OCI-LY1 (cell line): ENCODE results near the gene MCF2L.

Experiments used
- H2AFZ ChIP-seq: fragments of 200-600 bp; sonication (generic), shearing (Covaris generic); 2 replicates; pipeline ENCODE4 v1.6.0; 2014; ENCODE audit warnings: antibody characterized with exemption, mild to moderate bottlenecking, low read length
- H3F3A ChIP-seq: fragments of 200-600 bp; sonication (generic), shearing (Covaris generic); 2 replicates; pipeline ENCODE4 v1.6.0; 2014; ENCODE audit warnings: mild to moderate bottlenecking, antibody characterized with exemption, low read length, moderate library complexity; ENCODE audit not compliant: insufficient read depth
- H3K27ac ChIP-seq: fragments of 200-600 bp; sonication (generic); 2 replicates; pipeline ENCODE4 v1.5.1; 2014; ENCODE audit warnings: low read length, mixed run types, mild to moderate bottlenecking, low read depth; ENCODE audit not compliant: poor library complexity, severe bottlenecking
- H3K27me3 ChIP-seq: fragments of 200-600 bp; sonication (generic); 2 replicates; pipeline ENCODE4 v1.6.0; 2014; ENCODE audit warnings: antibody characterized with exemption, mild to moderate bottlenecking, low read length, moderate library complexity; ENCODE audit not compliant: insufficient read depth
- H3K36me3 ChIP-seq: fragments of 200-600 bp; sonication (generic); 2 replicates; pipeline ENCODE4 v1.6.1; 2014; ENCODE audit warnings: mild to moderate bottlenecking, antibody characterized with exemption, low read length, moderate library complexity, mixed read lengths; ENCODE audit not compliant: insufficient read depth
- H3K4me1 ChIP-seq: fragments of 200-600 bp; sonication (generic); 2 replicates; pipeline ENCODE4 v1.5.1; 2014; ENCODE audit warnings: mild to moderate bottlenecking, low read length, moderate library complexity; ENCODE audit not compliant: insufficient read depth, severe bottlenecking
- H3K4me2 ChIP-seq: fragments of 200-600 bp; sonication (generic), shearing (Covaris generic); 2 replicates; pipeline ENCODE4 v1.6.1; 2014; ENCODE audit warnings: low read length
- H3K4me3 ChIP-seq: fragments of 200-600 bp; sonication (generic); 2 replicates; pipeline ENCODE4 v1.5.1; 2014; ENCODE audit warnings: low read length, low read depth, mild to moderate bottlenecking, mixed read lengths; ENCODE audit not compliant: poor library complexity, severe bottlenecking
- H3K79me2 ChIP-seq: fragments of 200-600 bp; shearing (Covaris generic); 2 replicates; pipeline ENCODE4 v1.6.1; 2016; ENCODE audit warnings: mixed run types, low read length, mixed read lengths; ENCODE audit not compliant: insufficient read depth
- H3K9ac ChIP-seq: fragments of 200-600 bp; sonication (generic), shearing (Covaris generic); 2 replicates; pipeline ENCODE4 v1.6.1; 2014; ENCODE audit warnings: mild to moderate bottlenecking, low read length, mixed read lengths
- H3K9me2 ChIP-seq: fragments of 200-600 bp; sonication (generic), shearing (Covaris generic); 2 replicates; pipeline ENCODE4 v1.6.1; 2014; ENCODE audit warnings: low read depth, mild to moderate bottlenecking, low read length, mixed read lengths
- H3K9me3 ChIP-seq: fragments of 200-600 bp; shearing (Covaris generic); 2 replicates; pipeline ENCODE4 v1.6.1; 2014; ENCODE audit warnings: low read length, mixed read lengths
- H4K20me1 ChIP-seq: fragments of 200-600 bp; sonication (generic), shearing (Covaris generic); 2 replicates; pipeline ENCODE4 v1.6.0; 2016; ENCODE audit warnings: mild to moderate bottlenecking, low read length; ENCODE audit not compliant: insufficient read depth
- EZH2 ChIP-seq: fragments of 200-600 bp; sonication (generic), shearing (Covaris generic); IDR thresholded peaks from 2 replicates; pipeline ENCODE4 v1.8.0; 2017; ENCODE audit warnings: borderline replicate concordance, mixed run types, mild to moderate bottlenecking, antibody characterized with exemption, low read length, moderate library complexity, mixed read lengths
- TF ChIP-seq, protein P1 (sequence below): fragments of 200-600 bp; sonication (generic), shearing (Covaris generic); IDR thresholded peaks from 2 replicates; pipeline ENCODE4 v1.5.1; 2017; ENCODE audit warnings: mild to moderate bottlenecking, antibody characterized with exemption, low read length, moderate library complexity, mixed read lengths

The MCF2L gene

DNA sequence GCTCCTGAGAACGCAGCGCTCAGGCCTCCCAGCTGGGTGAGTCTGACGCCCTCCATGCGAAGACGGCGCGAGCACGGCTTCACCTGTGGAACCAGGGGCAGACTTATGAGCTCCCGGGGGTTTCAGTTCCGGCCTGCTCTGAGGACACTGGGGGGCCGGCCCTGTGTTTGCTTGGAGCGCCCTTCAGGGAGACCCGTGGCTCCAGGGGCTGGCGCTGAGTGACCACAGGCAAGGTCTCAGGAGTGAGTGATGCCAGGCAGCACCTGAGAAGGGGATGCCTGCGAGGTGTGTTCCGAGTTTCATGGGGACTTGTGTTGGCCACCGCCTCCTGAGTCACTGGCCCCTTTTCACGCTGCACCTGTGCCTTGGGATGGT is 4.5 kb downstream of the MCF2L start:
- no peak overlapping the region for H2AFZ ChIP-seq
- H4K20me1 ChIP-seq, result no peaks in the 10 kb centered on the region
- H3K4me1 ChIP-seq, result peaks cover 10% of the 10 kb centered on the region
- no peaks in the 10 kb centered on the region for H3K36me3 ChIP-seq
- H3K27me3 ChIP-seq, result no peaks in the 10 kb centered on the region; the same call in 1 of the 2 replicates
- no peak overlapping the region for H3K4me2 ChIP-seq
- no peaks in the 10 kb centered on the region for H3K79me2 ChIP-seq
- H3K4me3 ChIP-seq, result no peak overlapping the region
- no peak for TF ChIP-seq EZH2
- TF ChIP-seq, protein P1, sequence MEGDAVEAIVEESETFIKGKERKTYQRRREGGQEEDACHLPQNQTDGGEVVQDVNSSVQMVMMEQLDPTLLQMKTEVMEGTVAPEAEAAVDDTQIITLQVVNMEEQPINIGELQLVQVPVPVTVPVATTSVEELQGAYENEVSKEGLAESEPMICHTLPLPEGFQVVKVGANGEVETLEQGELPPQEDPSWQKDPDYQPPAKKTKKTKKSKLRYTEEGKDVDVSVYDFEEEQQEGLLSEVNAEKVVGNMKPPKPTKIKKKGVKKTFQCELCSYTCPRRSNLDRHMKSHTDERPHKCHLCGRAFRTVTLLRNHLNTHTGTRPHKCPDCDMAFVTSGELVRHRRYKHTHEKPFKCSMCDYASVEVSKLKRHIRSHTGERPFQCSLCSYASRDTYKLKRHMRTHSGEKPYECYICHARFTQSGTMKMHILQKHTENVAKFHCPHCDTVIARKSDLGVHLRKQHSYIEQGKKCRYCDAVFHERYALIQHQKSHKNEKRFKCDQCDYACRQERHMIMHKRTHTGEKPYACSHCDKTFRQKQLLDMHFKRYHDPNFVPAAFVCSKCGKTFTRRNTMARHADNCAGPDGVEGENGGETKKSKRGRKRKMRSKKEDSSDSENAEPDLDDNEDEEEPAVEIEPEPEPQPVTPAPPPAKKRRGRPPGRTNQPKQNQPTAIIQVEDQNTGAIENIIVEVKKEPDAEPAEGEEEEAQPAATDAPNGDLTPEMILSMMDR, result no peak
- no peaks in the 10 kb centered on the region for H3F3A ChIP-seq
- no peaks in the 10 kb centered on the region for H3K9me3 ChIP-seq
- H3K9me2 ChIP-seq, result no peaks in the 10 kb centered on the region
- no peak overlapping the region for H3K9ac ChIP-seq
- H3K27ac ChIP-seq, result no peak overlapping the region

DNA sequence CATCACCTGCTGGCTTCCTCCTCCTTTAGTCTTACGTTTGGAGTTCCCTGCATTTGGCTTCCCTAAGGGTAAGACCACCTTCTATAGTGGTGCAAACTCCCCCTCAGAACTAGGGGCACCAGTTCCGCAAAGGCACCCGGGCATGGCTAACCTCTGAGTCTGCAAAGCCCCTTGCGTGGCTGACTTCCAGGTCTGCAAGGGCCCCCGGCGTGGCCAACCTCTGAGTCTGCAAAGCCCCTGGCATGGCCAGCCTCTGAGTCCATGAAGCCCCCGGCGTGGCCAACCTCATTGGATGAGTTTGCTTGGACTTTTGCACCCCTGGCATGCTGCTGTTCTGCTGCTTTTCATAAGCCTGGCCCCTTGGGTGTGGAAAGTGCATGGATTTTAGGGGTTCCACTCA is 5.1 kb downstream of the MCF2L start:
- Histone ChIP-seq H4K20me1 (no peaks in the 10 kb centered on the region), H3K36me3 (no peaks in the 10 kb centered on the region), H3K27ac (no peak overlapping the region), H3K27me3 (no peaks in the 10 kb centered on the region; the same call in 1 of the 2 replicates), H2AFZ (no peak overlapping the region), H3K4me2 (no peak overlapping the region), H3K9me3 (no peaks in the 10 kb centered on the region), H3K4me3 (no peak overlapping the region), H3K79me2 (no peaks in the 10 kb centered on the region), H3K9ac (no peak overlapping the region), H3K9me2 (no peaks in the 10 kb centered on the region), H3F3A (no peaks in the 10 kb centered on the region), H3K4me1 (peaks cover 9% of the 10 kb centered on the region)
- TF ChIP-seq EZH2, result no peak
- TF ChIP-seq, protein P1, result no peak

DNA sequence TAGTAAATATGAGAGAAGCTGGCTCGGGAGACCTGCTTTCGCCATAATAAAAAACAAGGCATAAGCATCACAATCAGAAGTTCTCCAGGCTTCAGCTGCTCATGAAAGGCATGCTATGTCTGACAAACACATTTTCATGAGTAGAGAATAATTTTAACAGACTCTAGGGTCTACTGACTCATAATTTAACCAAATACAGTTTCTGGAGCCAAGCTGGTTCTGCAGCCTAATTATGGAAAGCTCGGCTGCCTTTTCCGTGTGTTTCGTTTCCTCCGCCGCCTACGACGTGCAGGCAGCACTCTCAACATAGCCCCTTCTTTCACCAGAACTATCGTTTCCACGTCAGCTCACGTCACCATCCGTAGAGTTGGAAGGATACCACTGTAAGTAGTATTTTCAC is 5.7 kb downstream of the MCF2L start:
- Histone ChIP-seq H3K4me1 (peaks cover 6% of the 10 kb centered on the region), H3K27ac (no peak overlapping the region), H3K79me2 (no peaks in the 10 kb centered on the region), H3K9ac (no peak overlapping the region), H3K36me3 (no peaks in the 10 kb centered on the region), H2AFZ (no peak overlapping the region), H3K9me2 (no peaks in the 10 kb centered on the region), H4K20me1 (no peaks in the 10 kb centered on the region), H3K27me3 (no peaks in the 10 kb centered on the region; the same call in 1 of the 2 replicates), H3K9me3 (no peaks in the 10 kb centered on the region), H3K4me2 (no peak overlapping the region), H3K4me3 (no peak overlapping the region), H3F3A (no peaks in the 10 kb centered on the region)
- TF ChIP-seq EZH2, result no peak
- TF ChIP-seq, protein P1, result no peak
